Iris pigment epithelial cell (primary cell): ENCODE data around the gene TSTD1.

Experiments
- DNase-seq: peaks from one replicate; pipeline ENCODE4 v3.0.0-alpha.2; 2011; ENCODE audit warnings: low read depth

Gene TSTD1

GRCh38 chr1:161038523-161039153 is at the start of gene TSTD1:
Gene TSTD1 (minus strand): TSS chr1:161038964. CDS start chr1:161038889, 75 bp downstream.
- DNase-seq, result peak; percentile 43

GRCh38 chr1:161086457-161086856 is 47.7 kb upstream of the TSTD1 start:
- DNase-seq, result no peak

GRCh38 chr1:161085165-161085564 is 46.4 kb upstream of the TSTD1 start:
- DNase-seq, result peak; percentile 47

- DNase-seq, result no peak
These were observed 45.8 kb upstream of the TSTD1 start for GRCh38 chr1:161084597-161084988.

- peak; percentile 49 for DNase-seq
These were observed 45.2 kb upstream of the TSTD1 start for GRCh38 chr1:161083748-161084596.

- DNase-seq, result peak; percentile 97
These were observed 44.4 kb upstream of the TSTD1 start for GRCh38 chr1:161082996-161083747.

GRCh38 chr1:161082483-161082882 is 43.7 kb upstream of the TSTD1 start:
- DNase-seq, result no peak

- no peak for DNase-seq
These were observed 42.8 kb upstream of the TSTD1 start for GRCh38 chr1:161081519-161081918.

- DNase-seq, result no peak
These were observed 42.0 kb upstream of the TSTD1 start for GRCh38 chr1:161080441-161081405.

- DNase-seq, result no peak
These were observed 40.8 kb upstream of the TSTD1 start for GRCh38 chr1:161079436-161080110.

- no peak for DNase-seq
These were observed 38.7 kb upstream of the TSTD1 start for GRCh38 chr1:161077426-161077825.

GRCh38 chr1:161076410-161076809 is 37.6 kb upstream of the TSTD1 start:
- DNase-seq, result no peak

GRCh38 chr1:161074676-161075368 is 36.1 kb upstream of the TSTD1 start:
- no peak for DNase-seq

GRCh38 chr1:161073474-161074121 is 34.8 kb upstream of the TSTD1 start:
- no peak for DNase-seq

GRCh38 chr1:161072751-161073449 is 34.1 kb upstream of the TSTD1 start:
- no peak for DNase-seq

GRCh38 chr1:161071886-161072371 is 33.2 kb upstream of the TSTD1 start:
- DNase-seq, result peak; percentile 39

GRCh38 chr1:161070761-161071160 is 32.0 kb upstream of the TSTD1 start:
- no peak for DNase-seq

- DNase-seq, result no peak
These were observed 31.0 kb upstream of the TSTD1 start, which contains the start of gene ARHGAP30 for GRCh38 chr1:161069731-161070270. Gene ARHGAP30 (minus strand): TSS chr1:161069891. CDS start chr1:161069624, 267 bp downstream.

- no peak for DNase-seq
These were observed 30.5 kb upstream of the TSTD1 start for GRCh38 chr1:161069241-161069640.
